Epithelial cell of proximal tubule (primary cell): ENCODE results near the gene HSD17B1. TPM values are rescaled to one million over a fixed set of nuclear protein-coding genes. Genes with fewer than 3 reads are reported as not detected.
A peak's percentile ranks its signal among the peaks of the same experiment; 100 is the strongest.

Source experiments
- DNase-seq: peaks from one replicate; pipeline ENCODE4 v3.0.0-alpha.2; 2011; ENCODE audit warnings: low read depth
- H3K4me3 ChIP-seq: 2 replicates; pipeline ENCODE4 v1.5.1; 2011; ENCODE audit warnings: low read depth, mild to moderate bottlenecking, low read length
- CTCF ChIP-seq: conservative IDR thresholded peaks from 2 replicates; pipeline ENCODE4 v1.5.1; 2012; ENCODE audit warnings: low read depth, mild to moderate bottlenecking, low read length
- total RNA-seq: library from RNA; depleted of rRNA; stranded (reverse); fragments of >200 nt; gene quantifications from 2 replicates; pipeline ENCODE4 v1.2.3, GENCODE V29; 2015

The HSD17B1 gene
- total RNA-seq, 1 donor from 2014 or later = 0.75 TPM

- no peak for TF ChIP-seq CTCF
These were observed 11.2 kb downstream of the HSD17B1 start for GRCh38 chr17:42563950-42564349.

GRCh38 chr17:42564815-42565522 is 12.2 kb downstream of the HSD17B1 start:
- TF ChIP-seq CTCF = no peak
- H3K4me3 ChIP-seq = no peak overlapping the region
- DNase-seq = no peak

More at GRCh38 chr17:42563950-42564349, 11.2 kb downstream of the HSD17B1 start:
- peak overlapping the region; percentile 94 for H3K4me3 ChIP-seq
- no peak for DNase-seq

- no peak overlapping the region for H3K4me3 ChIP-seq
- no peak for TF ChIP-seq CTCF
- no peak for DNase-seq
These were observed 12.9 kb downstream of the HSD17B1 start for GRCh38 chr17:42565523-42566214.

GRCh38 chr17:42566215-42566882 is 13.6 kb downstream of the HSD17B1 start:
- no peak for DNase-seq
- H3K4me3 ChIP-seq = peak overlapping the region; percentile 94
- no peak for TF ChIP-seq CTCF

- no peak for TF ChIP-seq CTCF
- peak within 1 kb of the TSS; percentile 94 for H3K4me3 ChIP-seq
- no peak for DNase-seq
These were observed 14.3 kb downstream of the HSD17B1 start, which contains the start of gene MLX for GRCh38 chr17:42566883-42567573. TSS of gene MLX (plus strand) at chr17:42567100. CDS start at chr17:42567125, 25 bp downstream.

GRCh38 chr17:42568341-42569111 is 15.8 kb downstream of the HSD17B1 start:
- no peak overlapping the region for H3K4me3 ChIP-seq

More at GRCh38 chr17:42568341-42569111, 15.8 kb downstream of the HSD17B1 start:
- no peak for TF ChIP-seq CTCF
- DNase-seq = no peak
